Stimulated activated CD4-positive, alpha-beta T cell treated with anti-CD3 and anti-CD28 coated beads, Interleukin-12 subunit alpha, Interleukin-12 subunit beta, amount 100 ng/mL, for 24 hours (primary cell): ENCODE measurements around the gene MEF2C.
A peak's percentile ranks its signal among the peaks of the same experiment; 100 is the strongest.
"Not testable (repeated sequence)": the region's sequence is repeated elsewhere in the genome, so short reads cannot be mapped to it uniquely, and the experiment has no call there.

ENCODE experiments used
- DNase-seq, 2 experiments: peaks; one replicate each; pipeline ENCODE4 v3.0.0-alpha.2; 2020; ENCODE audit warnings: low read depth in 2 of 2

Gene MEF2C

DNA sequence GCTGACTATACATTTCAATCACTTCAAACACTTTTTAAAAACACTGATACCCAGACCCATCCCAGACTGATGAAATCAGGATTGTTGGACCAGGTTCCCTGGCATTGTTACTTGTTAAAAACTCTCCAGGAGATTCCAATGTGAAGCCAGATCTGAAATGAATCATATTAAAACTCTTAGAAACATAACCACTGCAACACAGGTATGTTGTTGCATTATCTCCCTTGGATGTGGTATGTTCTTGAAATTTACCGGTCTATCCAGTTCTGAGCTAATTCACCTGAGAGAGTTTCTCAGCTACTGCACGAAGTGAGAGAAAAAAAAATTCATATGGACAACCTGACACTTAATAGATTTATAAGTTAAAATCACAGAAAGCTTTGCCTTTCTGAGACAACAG, 21.8 kb downstream of the MEF2C start:
- no peak for DNase-seq

DNA sequence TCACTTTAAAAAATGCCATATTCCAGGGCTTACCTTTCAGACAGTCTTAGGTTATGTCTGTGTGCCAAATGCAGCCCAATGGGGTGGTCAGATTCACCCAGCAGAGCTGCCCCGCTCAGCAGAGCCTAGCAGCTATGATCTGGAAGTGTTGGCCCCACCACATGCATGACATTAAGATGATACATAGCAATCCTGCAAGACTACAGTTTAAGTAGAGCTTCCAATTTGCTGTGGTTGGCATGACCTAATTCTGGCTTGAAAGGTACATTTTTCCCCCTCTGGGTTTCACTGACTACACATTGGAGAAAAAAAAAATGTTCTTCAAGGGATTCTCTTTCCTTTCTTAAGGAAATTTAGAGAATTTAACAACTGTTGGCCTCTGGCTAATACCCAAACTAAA, 22.5 kb downstream of the MEF2C start:
- DNase-seq: no peak

DNA sequence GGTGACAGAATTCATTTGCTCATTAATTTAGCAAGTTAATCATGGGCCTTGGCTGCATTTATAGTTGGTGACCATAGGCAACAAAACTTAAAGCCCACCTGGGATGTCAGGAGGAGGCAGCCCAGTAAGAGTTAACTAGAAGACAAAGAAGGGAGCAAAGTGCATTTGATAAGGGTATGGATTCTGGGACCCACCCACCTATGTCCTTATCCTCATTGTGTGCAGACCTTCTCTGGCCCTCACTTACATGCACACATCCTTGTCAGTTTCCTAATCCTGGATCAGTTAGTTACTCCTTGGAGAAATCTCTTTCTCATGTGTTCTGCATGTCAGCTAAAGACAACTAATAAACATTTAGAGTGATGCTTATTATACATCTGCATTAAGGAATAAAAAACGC, 24.6 kb downstream of the MEF2C start:
- no peak for DNase-seq

DNA sequence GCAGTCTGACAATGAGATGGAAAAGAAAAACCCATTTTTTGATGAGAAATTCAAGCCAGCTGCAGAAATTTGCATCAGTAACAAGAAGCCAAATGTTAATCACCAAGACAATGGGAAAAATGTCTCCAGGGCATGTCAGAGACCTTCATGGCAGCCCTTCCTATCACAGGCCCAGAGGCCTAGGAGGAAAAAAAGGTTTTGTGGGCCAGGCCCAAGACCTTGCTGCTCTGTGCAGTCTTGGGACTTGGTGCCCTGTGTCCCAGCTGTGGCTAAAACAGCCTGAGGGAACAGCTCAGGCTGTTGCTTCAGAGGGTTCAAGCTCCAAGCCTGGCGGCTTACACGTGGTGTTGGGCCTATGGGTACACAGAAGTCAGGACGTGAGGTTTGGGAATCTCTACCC, 26.6 kb downstream of the MEF2C start:
- not testable (repeated sequence) for DNase-seq

DNA sequence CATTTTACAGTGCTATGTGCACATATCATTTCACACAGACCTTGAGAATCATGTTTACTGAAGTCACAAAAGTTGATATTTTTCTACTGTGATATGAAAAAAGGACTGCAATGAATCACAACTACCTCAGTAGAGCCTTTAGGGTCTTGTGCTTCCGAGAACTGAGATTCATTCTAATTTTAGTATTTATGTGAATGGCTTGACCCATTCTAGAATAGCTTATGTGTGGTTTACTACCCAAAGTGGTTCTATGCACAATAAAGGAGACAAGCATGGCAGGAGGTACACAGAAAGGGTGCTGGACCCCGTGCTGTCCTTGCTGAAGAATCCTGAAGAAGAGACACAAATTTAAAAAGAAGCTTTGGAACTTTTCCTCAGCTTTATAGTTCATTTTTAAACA, 28.2 kb downstream of the MEF2C start:
- no peak for DNase-seq

DNA sequence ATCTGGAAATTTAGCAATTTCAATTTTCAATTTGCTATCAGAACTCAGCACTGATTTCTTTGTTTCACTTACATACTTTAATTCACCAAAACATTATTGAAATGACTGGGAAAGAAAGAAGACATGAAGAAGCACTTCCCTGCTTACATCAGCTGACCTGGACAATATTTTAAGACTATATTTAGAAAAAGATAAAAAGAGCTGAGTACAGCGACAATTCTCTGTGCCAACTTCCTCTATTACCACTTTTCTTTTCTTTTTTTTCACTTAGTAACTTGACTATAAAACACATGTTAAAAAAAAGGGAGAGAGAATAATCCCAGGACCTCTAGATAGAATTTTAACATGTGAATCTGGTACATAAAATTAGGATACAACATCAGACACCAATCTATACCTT, 35.6 kb downstream of the MEF2C start:
- DNase-seq: no peak

DNA sequence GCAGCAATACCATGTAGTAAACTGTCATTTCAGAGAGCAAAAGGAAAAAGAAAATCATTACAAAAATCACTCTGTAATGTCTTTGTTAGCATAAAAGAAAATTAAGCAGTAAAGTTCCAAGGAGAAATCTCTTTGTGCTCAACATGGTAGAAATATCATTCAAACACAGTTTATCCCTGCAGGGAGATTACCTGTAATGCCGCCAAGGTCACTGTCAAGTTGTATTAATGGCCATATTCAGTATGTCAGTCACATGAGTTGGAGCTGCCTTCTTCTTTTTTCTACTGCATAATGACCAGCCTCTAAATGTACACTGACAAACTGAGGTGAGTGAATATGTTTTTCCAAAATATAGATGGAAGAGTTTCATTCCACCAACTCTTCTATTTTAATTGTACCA, 36.5 kb downstream of the MEF2C start:
- DNase-seq: no peak

DNA sequence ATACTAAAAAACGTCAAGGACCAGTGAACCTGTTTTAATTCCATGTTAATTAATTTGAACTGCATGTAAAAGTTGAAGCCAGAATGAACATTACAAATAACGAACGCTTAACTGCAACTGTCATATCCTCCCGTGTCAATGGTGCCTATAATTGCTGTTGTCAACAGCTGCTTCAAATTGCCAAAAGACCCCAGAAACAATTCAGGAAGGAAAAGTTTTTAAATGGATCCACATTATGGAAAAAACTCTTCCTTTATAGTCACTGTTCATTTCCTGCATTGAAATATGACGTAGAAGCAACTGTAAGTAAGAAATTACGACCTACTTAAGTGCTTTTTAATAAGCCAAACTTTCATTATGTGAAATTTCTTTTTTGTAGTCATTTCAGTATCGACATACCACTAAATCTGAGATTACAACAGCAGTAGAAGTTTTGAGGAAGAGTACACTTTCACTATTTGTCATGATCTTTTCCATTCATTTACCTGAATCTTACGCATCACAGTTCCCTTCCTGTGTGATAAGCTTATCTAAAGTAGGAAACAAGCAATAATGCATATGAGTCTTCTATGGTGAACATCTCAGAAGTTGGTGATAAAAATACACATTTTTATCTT, 37.8 kb downstream of the MEF2C start:
- DNase-seq: no peak

DNA sequence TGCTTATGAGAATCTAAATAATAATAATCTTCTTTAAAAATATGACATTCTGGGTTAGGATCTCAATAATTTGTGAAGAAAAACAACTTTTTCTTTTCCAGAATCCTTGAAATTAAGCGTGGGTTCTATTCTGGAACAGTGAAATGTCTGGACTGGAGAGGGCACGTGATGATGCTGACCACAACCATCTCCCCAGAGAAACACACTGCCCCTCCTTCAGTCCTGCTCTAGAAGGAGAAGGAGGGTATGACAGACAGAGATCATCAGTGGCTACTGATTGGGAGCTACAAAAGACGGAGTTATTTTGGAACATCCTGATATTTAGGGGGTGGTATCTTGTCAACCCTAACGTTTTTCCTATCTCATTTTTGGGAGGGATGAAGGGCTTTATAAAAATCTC, 40.2 kb downstream of the MEF2C start:
- no peak for DNase-seq

DNA sequence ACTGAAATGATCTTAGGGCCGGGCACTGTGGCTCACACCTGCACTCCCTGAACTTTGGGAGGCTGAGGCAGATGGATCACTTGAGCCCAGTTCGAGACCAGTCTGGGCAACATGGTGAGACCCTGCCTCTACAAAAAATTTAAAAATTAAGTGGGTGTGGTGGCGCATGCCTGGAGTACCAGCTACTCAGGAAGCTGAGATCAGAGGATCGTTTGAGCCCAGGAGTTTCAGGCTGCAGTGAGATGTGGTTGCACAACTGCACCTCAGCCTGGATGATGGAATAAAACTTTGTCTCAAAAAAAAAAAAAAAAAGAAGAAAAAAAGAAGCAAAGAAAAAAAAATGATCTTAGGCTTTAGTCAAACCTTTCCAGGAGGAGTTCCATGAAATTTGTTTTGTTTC, 41.8 kb downstream of the MEF2C start:
- DNase-seq: no peak

DNA sequence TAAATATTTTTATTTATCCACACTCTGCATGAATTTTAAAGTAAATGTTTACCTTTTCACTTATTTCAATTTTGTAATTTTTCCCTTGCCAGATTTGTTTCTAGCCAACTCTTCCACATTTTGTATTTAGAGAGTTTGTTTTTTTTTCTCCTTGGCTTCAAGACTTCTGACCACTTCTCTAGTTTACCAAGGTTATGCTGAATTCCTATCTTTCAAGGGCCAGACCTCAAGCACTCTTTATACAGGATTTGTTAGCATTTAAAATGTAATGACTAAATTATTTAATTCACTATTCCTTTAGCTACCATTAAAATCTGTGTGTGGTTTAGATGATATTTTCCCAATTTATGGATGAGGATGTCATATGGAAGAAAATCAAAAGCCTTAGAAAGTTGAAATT, 42.5 kb downstream of the MEF2C start:
- no peak for DNase-seq

DNA sequence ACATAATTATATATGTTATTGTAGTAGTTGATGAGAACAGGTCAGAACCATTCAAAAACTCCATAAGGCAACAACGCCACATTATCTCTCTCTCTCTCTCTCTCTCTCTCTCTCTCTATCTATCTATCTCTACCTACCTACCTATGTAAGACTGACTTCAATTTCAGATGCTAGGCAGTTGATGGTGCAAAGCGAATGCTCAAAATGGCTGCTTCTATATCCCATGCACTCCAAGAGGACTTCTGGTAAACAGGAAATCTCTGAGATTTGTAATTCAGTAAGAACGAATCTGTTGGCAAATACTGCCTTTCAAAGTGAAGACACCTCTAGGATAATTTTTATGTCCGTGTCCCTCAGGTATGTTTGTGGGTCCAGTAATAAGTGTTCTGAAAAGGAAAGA, 43.7 kb downstream of the MEF2C start:
- no peak for DNase-seq

DNA sequence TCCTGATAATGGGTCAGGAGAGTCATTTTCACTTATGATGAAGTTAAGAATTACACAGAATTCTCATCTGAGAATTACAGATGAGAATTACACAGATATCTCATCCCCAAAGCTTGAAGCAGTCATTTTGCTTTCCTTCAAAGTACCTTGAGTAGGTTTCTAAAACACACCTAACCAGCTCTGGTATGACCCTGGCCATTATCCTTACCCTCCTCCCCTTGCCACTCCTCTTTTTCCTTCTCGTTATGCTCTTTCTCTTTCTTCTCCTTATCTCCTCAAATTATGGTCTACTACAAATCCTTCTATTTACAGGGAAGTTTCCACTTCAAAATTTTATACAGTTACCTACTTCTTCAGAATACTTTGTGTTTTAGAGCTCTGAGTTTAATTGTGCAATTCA, 44.5 kb downstream of the MEF2C start:
- no peak for DNase-seq

DNA sequence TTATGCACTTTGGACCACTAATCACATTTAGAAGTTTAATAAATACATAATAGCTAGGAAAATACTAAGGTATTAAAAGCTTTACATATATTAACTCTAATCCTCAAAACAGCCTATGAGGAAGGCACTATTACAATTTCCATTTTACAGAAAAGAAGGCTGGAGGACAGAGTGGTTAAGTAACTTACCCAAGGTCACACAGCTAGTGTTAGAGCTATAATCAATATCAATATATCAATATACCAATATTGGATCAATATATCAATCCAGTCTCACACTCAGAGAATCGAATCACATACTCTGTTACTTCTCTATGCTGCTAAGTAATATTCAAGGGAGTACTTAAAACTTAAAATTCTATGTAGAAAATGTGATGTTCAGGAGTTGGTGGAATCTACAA, 45.2 kb downstream of the MEF2C start:
- DNase-seq: no peak

DNA sequence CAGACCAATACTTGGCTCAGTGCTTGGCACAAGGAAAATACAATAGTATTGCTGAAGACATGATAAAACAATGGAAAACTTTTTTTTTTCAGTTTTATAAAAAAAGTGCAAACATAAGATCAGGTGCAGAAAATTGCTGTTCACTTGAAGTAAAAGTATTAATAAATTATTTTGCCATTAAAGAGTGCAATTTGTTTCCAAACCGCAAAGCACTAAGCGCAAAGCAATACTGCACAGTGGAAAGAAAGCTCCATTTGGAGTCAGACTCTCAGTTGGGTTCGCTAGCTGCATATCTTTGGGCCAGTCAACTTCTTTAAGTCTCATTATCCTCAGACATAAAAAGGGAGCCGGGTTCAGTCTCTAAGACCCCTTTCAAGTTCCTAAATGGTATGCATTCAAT, 45.8 kb downstream of the MEF2C start:
- DNase-seq: no peak

DNA sequence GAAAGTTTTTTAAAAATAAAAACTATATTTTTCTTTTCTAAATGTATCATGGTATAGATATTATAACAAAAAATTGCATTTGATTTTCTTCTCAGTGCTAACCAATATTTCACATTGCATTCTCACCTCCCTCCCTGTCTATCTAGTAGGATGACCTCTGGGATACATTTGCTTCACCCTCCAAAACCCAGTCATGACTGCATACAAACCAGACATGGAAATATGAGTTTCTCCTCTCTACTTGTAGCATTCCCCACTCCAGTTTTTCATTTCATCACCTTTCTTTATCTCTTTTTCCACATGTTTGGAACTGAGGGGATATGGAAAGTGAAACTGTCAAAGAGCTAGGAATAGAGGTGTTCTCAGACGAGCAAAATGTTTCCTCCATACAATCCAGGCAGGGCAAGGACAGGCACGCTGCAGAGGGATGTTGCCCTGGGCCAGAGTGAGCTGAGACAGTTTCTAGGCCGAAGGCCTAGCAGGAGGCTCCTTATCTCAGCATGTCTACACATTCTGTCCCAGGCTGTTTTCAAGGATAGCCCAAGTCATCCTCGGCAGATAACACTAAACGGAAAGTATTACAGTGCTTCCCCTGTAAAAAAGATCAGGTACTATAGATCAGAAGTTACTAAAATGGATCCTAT, 46.7 kb downstream of the MEF2C start:
- DNase-seq: no peak

DNA sequence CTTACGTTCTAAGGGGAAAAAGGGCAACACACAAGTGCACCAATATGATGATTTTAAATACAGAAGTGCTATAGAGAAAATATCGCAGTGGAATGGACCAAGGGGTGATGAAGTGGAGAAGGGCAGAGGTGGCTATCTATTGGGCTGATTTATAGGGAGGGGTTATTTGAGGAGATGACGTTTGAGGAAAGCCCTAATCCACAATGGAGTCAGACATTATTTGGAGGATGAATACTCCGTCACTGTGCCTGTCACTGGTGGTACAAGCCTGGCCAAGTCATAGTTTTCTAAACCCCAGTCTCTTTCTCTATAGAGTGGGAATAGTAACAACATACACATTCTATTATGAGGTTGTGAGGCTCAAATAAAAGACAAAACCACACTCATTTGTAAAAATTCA, 48.5 kb downstream of the MEF2C start:
- DNase-seq: no peak

DNA sequence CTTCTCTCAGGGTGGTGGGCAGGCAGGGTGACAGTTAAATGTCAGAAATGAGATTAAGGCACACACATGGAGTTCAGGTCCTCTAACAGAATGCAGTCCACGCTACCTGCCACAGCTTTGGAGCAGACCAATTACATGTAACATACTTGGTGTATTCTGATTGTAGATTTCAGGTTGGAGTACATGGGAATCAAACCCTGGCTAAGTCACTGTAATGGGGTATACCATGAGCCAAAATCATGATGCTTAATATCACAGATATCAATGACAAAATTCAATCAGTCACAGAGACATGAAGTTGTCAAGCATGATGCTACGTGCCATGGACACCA, 48.9 kb downstream of the MEF2C start:
- no peak for DNase-seq

DNA sequence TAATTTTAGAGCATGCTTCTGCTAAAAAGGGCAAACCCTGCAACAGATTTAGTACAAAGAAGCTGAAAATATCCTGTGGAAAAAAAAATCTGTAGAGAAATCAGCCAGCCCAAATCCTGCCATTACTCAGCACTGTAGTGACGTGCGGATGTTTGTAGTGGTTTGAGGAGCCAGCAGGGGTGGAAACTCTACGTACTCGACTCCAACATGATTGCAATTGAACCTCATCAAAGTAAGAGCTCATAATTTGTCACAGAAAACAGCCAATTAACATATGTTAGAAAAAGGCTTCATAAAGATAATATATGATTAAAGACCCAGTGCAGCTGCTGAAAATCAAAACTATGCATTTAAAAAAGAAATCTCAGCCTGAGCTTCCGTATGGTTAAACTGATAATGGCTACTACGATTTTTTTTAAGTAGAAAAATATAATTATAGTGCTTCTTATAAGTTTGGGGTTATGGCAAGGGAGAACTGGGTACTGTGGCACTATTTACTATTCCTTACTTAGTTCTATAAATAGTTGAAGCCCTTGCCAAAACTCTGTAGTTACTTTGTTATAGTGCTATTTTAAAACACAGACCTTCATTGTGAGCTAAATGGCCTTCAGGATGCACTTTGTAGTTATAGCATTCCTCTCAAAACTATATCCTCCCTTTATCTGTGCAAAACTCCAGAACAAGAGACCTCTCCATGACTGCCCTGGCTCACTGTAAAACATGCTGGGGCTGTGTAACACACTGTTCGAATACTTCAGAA, 49.4 kb downstream of the MEF2C start:
- peak; percentile 14 to 32 for DNase-seq

DNA sequence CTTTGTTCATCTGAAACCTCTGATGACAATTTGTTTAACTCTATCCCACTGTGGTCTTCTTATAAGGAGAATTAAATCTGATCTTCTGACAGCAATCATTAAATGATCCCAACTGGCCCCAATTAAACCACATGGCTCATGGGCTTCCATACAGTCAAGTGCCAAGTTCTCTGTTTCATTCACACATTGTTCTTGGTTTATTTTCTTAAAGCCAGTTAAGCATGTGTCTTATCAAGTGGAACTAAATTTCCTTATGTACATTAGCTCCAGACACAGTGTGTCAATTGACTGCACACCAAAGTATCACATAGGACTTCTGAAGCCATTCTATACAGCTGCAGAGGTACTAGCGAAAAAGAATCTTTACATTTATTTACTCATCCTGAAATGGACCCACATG, 51.2 kb downstream of the MEF2C start:
- no peak for DNase-seq

DNA sequence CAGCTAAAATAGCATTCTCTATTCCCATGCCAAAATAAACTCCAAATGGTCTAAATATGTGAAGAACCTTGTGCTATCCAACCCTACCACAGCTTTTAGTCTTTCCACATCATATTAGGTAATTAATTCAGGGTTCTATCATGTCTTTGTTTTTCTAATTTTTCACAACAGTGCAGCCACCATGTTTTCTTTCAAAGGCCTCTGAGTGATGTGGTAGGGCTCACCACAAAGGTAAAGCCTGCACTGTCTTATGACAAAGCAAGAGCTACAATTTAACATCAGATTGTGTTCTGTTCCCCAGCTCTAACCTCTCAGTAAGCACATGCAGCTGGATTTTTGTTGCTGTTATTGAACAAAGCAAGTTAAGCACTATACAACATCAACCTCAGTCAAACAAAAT, 52.4 kb downstream of the MEF2C start:
- DNase-seq: no peak

DNA sequence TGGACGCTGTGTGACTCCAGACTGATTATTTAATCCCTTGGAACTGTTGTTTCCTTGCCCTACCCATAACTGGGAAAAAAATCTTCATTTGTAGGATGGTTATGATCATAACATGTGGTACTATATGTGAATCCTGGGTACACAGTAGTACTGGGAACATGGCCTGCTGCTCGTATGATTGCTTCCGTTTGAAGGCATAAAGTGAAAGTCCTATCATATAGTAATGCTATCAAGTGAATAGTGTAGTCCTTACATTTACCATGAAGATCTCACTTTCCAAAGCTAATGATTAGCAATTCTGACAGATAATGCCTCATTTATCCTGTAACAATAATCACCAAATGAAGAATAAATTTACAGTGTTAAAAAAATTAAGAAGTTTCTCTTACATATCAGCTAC, 53.2 kb downstream of the MEF2C start:
- no peak for DNase-seq

DNA sequence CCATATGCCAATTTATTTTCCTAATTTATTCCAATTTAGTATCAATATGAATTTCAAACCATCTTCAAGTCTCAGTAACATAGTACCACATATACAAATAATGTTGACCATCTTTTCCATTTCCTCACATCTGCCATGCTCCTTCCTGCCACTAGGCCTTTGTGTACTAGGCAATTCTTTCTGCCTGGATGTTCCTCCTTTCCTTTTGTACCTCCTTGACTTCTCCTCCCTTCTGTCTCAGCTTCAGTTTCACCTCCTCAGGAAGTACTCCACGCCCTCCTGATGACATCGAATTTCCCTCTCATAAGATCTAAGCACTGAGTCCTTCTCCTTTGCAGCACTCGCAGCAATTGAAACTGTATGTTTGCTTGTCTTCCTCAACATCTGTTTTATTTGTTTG, 53.9 kb downstream of the MEF2C start:
- no peak for DNase-seq

DNA sequence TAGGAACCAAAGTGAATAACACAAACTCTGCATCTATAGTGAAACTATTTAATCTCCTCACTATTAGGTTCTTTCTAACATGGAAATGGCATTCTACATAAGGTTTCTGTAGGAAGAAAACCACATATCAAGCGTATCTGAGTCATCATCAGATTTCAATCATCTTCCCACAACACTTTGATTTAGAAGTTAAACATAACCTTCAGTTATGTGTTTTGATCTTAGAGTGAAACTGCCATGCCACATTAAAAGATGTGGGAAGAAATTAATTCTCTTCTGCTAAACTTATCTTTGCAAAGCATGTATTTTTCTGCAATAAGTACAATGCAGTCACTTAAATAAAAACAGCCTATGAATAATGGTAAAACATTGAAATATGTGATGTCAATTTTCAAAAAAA, 55.0 kb downstream of the MEF2C start:
- DNase-seq: no peak
